8988T (cell line): Measurements from ENCODE around the gene CRADD.
A peak's percentile ranks its signal among the peaks of the same experiment; 100 is the strongest.
"Not testable (repeated sequence)": the region's sequence is repeated elsewhere in the genome, so short reads cannot be mapped to it uniquely, and the experiment has no call there.

Experiments
- DNase-seq: peaks from one replicate; pipeline ENCODE4 v3.0.0; 2011

CRADD gene

GRCh38 chr12:93677195-93678064 lies at the start of gene CRADD:
TSS of gene CRADD (plus strand) at chr12:93677375.
- peak; percentile 30 for DNase-seq

DNA sequence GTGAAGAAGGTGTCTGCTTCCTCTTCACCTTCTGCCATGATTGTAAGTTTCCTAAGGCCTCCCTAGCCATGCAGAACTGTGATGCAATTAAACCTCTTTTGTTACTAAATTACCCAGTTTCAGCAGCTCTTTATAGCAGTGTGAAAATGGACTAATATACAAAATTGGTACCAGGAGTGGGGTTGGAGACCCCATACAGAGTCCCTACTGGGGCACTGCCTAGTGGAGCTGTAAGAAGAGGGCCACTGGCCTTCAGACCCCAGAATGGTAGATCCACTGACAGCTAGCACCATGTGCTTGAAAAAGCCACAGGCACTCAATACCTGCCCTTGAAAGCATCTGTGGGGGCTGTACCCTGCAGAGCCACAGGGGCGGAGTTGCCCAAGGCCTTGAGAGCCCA lies 44.8 kb upstream of the CRADD start:
- DNase-seq = no peak

DNA sequence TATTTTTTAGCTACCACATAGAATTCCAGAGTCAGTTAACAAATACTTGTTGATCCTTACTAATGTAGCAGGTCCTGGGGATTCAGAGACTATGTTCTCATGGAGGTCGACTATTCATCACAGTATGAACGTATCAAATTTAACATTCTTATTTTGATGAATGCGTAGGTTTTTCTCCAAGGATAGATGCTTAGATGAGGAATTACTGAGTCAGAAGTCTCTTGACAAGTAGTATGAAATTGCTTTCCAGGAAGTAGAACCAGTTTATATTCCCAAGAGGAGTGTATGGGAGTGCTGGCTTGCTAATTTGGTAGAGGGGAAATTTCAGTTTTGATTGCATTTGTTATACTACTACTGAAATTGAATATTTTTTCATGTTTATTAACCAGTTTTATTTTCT lies 42.8 kb upstream of the CRADD start:
- no peak for DNase-seq

GRCh38 chr12:93636708-93637107 lies 40.5 kb upstream of the CRADD start:
- DNase-seq = no peak

DNA sequence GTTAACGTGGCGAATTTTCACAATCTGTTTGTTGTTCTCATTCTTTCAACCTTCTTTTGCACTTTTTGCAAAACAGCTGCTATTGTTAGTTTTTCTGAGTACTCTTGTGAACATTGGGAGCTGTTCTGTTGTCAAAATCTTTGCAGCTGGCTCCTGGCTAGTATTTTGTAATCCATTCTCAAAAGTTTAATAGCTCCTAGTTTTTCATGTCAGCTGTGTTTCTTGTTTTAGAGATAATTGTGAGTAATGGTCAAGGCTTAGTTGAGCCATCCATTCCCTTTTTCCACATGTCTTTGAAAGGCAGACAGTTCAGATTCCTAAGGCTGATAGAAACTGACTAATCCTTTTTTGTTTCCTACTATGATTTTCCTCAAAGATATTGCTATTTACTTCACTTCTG lies 39.1 kb upstream of the CRADD start:
- DNase-seq = no peak

- no peak for DNase-seq
These were observed 38.2 kb upstream of the CRADD start for GRCh38 chr12:93638954-93639353.

DNA sequence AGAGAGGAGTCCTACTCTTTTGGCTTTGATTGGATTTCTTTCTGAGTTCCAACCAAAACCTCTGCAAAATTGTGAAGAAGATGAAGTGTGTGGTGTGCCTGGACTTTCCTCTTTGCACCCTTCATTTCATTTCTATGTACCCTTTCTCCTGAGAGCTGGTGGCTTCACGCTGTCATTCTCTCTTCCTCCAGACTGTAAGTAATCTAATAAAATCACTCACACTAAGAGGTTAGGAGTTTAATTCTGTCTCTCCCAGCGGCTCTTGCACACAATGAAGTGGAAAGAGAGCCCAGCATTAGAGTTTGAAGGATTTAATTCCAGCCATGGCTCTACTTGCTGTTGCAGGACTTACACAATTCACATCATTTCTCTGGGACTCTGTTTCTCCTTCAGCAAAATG lies 37.8 kb upstream of the CRADD start:
- DNase-seq = no peak

DNA sequence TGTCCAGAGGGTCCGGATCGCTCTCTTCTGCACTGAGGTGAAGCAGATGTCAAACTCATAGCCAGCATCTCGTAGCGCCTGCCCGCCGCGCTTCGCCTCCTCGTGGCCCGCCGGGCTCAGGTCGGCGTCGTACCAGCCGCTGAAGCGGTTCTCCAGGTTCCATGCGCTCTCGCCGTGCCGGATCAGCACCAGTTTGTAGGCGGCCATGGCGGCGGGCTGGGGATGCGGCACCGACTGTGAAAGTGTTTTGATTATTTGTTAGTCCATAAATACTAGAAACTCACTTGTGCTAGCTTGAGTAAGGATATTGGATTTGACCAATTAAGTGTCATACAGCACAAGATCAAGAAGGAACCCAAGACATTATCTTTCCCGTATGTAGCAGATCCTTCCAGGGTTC lies 35.8 kb upstream of the CRADD start:
- not testable (repeated sequence) for DNase-seq

DNA sequence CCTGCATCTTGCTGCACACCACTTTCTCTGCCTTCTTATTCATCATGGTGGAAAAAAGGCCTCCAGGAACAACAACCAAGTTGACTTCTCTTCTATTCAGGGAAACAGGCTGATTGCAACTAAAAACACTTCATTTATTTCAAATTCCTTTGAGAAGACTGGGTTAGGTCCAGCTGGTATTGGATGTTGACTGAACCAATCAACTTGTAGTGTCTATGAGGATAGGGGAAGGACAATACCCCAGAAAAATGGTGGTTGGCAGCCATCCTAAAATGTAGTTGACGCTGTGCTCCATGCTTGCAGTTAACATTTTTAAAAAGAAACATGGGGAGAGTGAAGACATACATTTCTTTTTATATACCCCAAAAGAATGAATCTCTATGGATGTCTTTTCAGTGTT lies 34.4 kb upstream of the CRADD start:
- no peak for DNase-seq

DNA sequence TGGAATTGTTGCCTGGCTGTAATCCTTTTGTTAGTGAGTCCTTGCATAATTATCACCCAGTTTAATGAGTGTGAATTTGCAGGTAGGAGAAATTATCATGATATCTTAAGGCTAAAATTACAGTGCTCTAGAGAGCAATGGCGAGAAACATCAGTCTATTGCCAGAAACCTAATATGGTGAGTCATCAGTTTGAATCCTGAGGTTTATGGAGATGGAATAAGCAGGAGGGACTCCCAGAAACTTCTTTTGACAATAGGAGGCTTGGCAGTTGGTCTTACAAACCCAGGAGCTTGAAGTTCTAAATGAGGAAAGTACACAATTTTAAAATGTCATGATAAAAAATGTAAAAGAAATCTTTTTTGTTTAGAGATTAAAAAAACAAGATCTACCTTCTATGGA lies 31.5 kb upstream of the CRADD start:
- no peak for DNase-seq

- DNase-seq = no peak
These were observed 26.5 kb upstream of the CRADD start for GRCh38 chr12:93650626-93651025.

DNA sequence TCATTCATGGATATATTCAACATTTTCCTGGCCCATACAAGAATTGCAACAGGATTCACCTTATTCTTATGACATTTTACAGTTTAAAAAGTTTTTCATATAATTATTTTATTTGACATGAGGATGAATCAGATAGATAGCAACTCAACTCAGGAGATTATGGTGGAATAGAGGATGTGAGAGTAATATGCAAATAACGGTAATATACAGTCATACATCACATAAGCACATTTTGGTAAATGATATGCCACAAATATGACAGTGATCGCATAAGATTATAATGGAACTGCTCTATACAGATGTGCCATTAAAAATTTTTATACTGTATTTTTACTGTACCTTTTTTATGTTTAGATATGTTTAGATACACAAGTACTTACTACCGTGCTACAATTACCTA lies 24.1 kb upstream of the CRADD start:
- no peak for DNase-seq

DNA sequence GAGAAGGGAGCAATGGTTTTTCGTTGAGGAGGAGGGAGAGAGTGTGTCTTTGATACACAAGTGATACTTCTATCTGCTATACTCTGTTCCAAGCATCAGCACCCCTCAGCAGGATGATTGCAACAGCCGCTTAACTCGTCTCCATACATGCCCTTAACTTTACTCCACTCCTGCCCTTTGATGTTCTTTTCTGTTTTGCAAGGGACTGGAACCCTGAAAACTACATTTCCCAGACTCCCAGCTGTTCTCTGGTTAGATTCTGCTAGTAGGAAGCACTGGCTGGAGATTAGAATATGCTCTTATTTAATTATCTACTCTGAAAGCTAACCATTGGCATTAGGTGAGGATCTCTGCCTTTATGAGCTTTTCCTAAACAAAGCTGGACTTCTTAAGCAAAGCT lies 23.5 kb upstream of the CRADD start:
- DNase-seq = no peak

GRCh38 chr12:93654421-93654820 lies 22.8 kb upstream of the CRADD start:
- no peak for DNase-seq

- DNase-seq = no peak
These were observed 20.1 kb upstream of the CRADD start for GRCh38 chr12:93657071-93657470.

GRCh38 chr12:93661021-93661420 lies 16.2 kb upstream of the CRADD start:
- no peak for DNase-seq

GRCh38 chr12:93663006-93663728 lies 14.0 kb upstream of the CRADD start:
- no peak for DNase-seq

DNA sequence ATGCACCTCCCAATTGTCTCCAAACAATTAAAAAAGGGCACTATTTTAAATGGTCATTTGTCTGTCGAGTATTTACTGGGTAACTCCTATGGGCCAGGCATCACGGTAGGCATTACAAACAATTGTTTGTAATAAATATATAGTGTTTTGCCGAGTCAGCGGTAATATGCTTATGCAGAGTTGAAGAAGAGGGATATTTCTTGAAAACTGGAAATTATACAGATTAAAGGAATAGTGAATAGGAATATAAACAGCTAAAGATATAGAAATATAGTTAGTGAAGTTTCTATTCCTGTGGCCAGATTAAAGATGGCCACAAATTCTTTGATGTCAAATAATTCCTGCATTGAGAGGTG lies 13.5 kb upstream of the CRADD start:
- no peak for DNase-seq

DNA sequence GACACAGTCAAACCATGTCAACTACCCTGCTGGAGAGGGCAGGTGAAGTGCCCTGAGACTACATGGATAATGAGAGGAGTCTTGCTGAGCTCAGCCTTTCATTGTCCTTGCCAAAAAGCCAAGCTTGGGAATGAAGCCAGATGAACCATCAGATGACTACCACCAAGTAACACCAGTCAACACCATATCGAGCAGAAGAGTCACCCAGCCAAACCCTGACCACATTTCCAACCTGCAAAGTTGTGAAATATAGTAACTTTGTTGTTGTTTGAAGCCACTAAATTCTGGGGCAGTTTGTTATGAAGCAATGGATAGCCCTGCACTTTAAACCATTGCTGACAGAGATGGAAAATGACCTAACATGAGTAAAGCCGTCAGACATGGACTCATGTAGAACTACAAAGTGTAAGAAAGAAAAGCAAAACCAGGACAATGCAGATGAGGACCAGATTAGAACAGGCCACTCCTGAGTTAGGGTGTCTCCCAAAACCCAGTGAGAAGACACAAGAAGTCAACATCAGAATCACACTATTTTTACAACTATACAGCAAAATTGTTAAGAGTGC lies 12.5 kb upstream of the CRADD start:
- no peak for DNase-seq

DNA sequence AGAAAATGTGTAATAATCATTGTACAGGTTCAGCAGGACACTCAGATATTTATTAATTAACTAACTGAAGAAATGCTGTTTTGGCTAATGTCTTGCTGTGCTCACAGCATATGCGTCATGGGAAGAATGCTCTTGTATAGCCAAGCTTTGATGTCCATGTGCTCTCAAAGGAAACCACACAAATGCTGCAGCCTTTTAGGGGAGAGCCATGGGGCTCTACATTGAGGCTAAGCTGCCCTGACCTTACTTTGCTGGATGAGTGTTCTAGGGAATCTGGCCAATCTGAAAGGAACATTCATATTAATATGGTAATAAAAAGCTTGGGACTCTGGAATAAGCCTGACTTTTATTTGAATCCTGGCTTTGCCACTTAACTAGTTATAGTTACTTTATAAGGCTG lies 9.5 kb upstream of the CRADD start:
- no peak for DNase-seq

- no peak for DNase-seq
These were observed 8.2 kb upstream of the CRADD start for GRCh38 chr12:93668919-93669418.

GRCh38 chr12:93669452-93669851 lies 7.7 kb upstream of the CRADD start:
- no peak for DNase-seq

GRCh38 chr12:93670104-93670503 lies 7.1 kb upstream of the CRADD start:
- no peak for DNase-seq

DNA sequence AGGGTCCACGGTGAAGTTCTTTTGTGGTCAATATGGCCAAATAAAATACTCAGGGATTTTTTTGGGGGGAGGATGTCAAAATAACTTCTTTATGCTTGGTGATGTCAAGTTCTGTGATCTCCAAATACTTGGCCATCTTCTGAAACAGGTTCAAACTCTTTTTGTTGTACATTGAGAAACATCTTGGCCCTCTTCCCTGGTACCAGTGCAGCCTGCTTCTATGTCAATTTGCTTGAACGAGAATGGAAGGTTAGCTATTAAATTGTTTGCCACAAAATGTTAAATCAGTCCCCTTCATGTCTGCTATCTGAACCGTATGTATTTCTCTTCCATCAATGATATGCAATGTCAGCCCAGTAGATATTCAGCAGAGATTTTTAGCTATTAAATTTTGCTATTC lies 6.1 kb upstream of the CRADD start:
- DNase-seq = no peak
